Loucy (cell line): ENCODE data around the gene LMF1.

Experiments used
- CTCF ChIP-seq: fragments of 200-600 bp; sonication (generic); conservative IDR thresholded peaks from 2 replicates; pipeline ENCODE4 v1.5.1; 2014; ENCODE audit warnings: mild to moderate bottlenecking, antibody characterized with exemption, low read length
- EZH2phosphoT487 ChIP-seq: fragments of 200-600 bp; IDR thresholded peaks from 2 replicates; pipeline ENCODE4 v1.6.1; 2018; ENCODE audit warnings: antibody characterized with exemption, mild to moderate bottlenecking, moderate library complexity, borderline replicate concordance

GRCh38 chr16:966035-966434, 4.7 kb downstream of the LMF1 start:
- TF ChIP-seq CTCF, result no peak
- no peak for TF ChIP-seq EZH2phosphoT487
